ENCODE data around the gene BCLAF1.

DNA sequence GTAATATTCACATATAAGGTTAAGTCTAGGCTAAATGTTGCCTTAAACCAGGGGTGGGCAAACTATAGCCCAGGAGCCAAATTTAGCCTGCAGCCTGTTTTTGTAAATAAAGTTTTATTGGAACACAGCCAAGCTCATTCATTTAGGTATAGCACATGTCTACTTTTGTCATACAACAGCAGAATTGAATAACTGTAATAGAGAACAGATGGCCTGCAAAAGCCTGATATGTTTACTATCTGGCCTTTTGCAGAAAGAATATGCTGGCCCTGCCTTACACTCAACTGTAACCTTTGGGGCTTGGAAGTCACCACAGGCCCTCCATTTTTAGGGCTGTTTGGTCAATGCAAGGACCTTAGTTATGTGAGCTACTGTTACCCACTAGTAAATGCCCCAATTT lies 17.7 kb upstream of the BCLAF1 start:
- TF ChIP-seq, protein P1, sequence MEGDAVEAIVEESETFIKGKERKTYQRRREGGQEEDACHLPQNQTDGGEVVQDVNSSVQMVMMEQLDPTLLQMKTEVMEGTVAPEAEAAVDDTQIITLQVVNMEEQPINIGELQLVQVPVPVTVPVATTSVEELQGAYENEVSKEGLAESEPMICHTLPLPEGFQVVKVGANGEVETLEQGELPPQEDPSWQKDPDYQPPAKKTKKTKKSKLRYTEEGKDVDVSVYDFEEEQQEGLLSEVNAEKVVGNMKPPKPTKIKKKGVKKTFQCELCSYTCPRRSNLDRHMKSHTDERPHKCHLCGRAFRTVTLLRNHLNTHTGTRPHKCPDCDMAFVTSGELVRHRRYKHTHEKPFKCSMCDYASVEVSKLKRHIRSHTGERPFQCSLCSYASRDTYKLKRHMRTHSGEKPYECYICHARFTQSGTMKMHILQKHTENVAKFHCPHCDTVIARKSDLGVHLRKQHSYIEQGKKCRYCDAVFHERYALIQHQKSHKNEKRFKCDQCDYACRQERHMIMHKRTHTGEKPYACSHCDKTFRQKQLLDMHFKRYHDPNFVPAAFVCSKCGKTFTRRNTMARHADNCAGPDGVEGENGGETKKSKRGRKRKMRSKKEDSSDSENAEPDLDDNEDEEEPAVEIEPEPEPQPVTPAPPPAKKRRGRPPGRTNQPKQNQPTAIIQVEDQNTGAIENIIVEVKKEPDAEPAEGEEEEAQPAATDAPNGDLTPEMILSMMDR (IDR thresholded peaks at IDR 0.05; ENCODE audit: insufficient read depth, low read depth, low read length): no peak
- no peak for TF ChIP-seq EZH2 (IDR thresholded peaks at IDR 0.05; ENCODE audit: insufficient read depth, low read length)

All from astrocyte (in vitro differentiated cells and primary cell).